ENCODE measurements around the gene GPRC5C. TPM values are rescaled to one million over a fixed set of nuclear protein-coding genes. Genes with fewer than 3 reads are reported as not detected.

Gene GPRC5C
- total RNA-seq, 1 experiment from 2014 or later, result 83.2 TPM

GRCh38 chr17:74471341-74471740 lies 39.5 kb downstream of the GPRC5C start:
- Mint-ChIP-seq H3K27ac (ENCODE audit: unreplicated experiment) (no peak overlapping the region), H3K9me3 (ENCODE audit: unreplicated experiment) (peaks cover under 1% of the 10 kb centered on the region), H3K27me3 (ENCODE audit: insufficient read depth, unreplicated experiment) (peaks cover 5% of the 10 kb centered on the region), H3K4me3 (ENCODE audit: unreplicated experiment) (no peak overlapping the region), H3K36me3 (ENCODE audit: insufficient read depth, unreplicated experiment) (no peaks in the 10 kb centered on the region), H3K4me1 (ENCODE audit: low read depth, unreplicated experiment) (no peaks in the 10 kb centered on the region)
- peaks cover 13% of the 10 kb centered on the region for H3K9me3 ChIP-seq
- ChIA-PET POLR2A (no interaction called here), CTCF (interaction anchor here (0.8 kb wide), 1 partner anchor 92 kb away, joined by 4 read pairs; no protein-coding TSS in a partner anchor)
- intact Hi-C loops (cut with micrococcal nuclease; ENCODE audit: unreplicated experiment), result no loop called here
- no peak overlapping the region for H3K4me3 ChIP-seq (ENCODE audit: low read depth, low read length)
- H3K4me1 ChIP-seq, result no peaks in the 10 kb centered on the region
- H3K36me3 ChIP-seq (ENCODE audit: control insufficient read depth, insufficient read depth, low read length), result no peaks in the 10 kb centered on the region
- no peaks in the 10 kb centered on the region for H3K27me3 ChIP-seq (replicated peaks; ENCODE audit: control insufficient read depth, insufficient read depth, low read length)
- no TSS peak for BruUV-seq (replicated peaks)
- TF ChIP-seq, protein P1, sequence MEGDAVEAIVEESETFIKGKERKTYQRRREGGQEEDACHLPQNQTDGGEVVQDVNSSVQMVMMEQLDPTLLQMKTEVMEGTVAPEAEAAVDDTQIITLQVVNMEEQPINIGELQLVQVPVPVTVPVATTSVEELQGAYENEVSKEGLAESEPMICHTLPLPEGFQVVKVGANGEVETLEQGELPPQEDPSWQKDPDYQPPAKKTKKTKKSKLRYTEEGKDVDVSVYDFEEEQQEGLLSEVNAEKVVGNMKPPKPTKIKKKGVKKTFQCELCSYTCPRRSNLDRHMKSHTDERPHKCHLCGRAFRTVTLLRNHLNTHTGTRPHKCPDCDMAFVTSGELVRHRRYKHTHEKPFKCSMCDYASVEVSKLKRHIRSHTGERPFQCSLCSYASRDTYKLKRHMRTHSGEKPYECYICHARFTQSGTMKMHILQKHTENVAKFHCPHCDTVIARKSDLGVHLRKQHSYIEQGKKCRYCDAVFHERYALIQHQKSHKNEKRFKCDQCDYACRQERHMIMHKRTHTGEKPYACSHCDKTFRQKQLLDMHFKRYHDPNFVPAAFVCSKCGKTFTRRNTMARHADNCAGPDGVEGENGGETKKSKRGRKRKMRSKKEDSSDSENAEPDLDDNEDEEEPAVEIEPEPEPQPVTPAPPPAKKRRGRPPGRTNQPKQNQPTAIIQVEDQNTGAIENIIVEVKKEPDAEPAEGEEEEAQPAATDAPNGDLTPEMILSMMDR (IDR thresholded peaks at IDR 0.05; ENCODE audit: insufficient read depth in 1 of 2, low read depth in 1 of 2, low read length in 1 of 2, severe bottlenecking in 1 of 2, unreplicated experiment in 1 of 2), result no peak
- no peak for DNase-seq

GRCh38 chr17:74472890-74473289 lies 41.0 kb downstream of the GPRC5C start:
- Mint-ChIP-seq H3K27me3 (ENCODE audit: insufficient read depth, unreplicated experiment) (peaks cover 9% of the 10 kb centered on the region), H3K27ac (ENCODE audit: unreplicated experiment) (no peak overlapping the region), H3K9me3 (ENCODE audit: unreplicated experiment) (peaks cover 6% of the 10 kb centered on the region), H3K4me1 (ENCODE audit: low read depth, unreplicated experiment) (no peaks in the 10 kb centered on the region), H3K4me3 (ENCODE audit: unreplicated experiment) (no peak overlapping the region), H3K36me3 (ENCODE audit: insufficient read depth, unreplicated experiment) (no peaks in the 10 kb centered on the region)
- Histone ChIP-seq H3K9me3 (peaks cover 16% of the 10 kb centered on the region), H3K36me3 (ENCODE audit: control insufficient read depth, insufficient read depth, low read length) (no peaks in the 10 kb centered on the region), H3K27me3 (replicated peaks; ENCODE audit: control insufficient read depth, insufficient read depth, low read length) (no peaks in the 10 kb centered on the region), H3K4me3 (ENCODE audit: low read depth, low read length) (no peak overlapping the region), H3K4me1 (no peaks in the 10 kb centered on the region)
- DNase-seq, result no peak
- intact Hi-C loops (cut with micrococcal nuclease; ENCODE audit: unreplicated experiment), result no loop called here
- BruUV-seq (replicated peaks), result no TSS peak
- ChIA-PET POLR2A (no interaction called here), CTCF (no interaction called here)
- TF ChIP-seq, protein P1 (IDR thresholded peaks at IDR 0.05; ENCODE audit: insufficient read depth in 1 of 2, low read depth in 1 of 2, low read length in 1 of 2, severe bottlenecking in 1 of 2, unreplicated experiment in 1 of 2), result no peak

DNA sequence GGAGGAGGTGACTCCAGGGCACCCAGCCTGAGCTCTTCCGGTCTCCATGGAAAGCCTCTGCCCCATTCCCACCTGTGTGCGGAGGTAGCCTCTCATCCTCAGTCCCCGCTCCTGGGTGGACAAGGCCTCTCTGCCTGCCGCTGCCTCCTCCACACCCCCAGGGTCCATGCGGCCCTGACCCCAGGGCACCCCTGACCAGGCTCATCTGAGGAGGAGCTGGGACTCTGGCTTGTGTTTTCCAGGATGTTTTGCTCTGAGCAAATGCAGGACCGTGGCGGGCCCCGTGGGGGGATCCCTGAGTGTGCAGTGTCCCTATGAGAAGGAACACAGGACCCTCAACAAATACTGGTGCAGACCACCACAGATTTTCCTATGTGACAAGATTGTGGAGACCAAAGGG lies 41.4 kb downstream of the GPRC5C start:
- Mint-ChIP-seq H3K36me3 (ENCODE audit: insufficient read depth, unreplicated experiment) (no peaks in the 10 kb centered on the region), H3K4me3 (ENCODE audit: unreplicated experiment) (no peak overlapping the region), H3K27ac (ENCODE audit: unreplicated experiment) (no peak overlapping the region), H3K4me1 (ENCODE audit: low read depth, unreplicated experiment) (no peaks in the 10 kb centered on the region), H3K9me3 (ENCODE audit: unreplicated experiment) (peaks cover 6% of the 10 kb centered on the region), H3K27me3 (ENCODE audit: insufficient read depth, unreplicated experiment) (peaks cover 9% of the 10 kb centered on the region)
- BruUV-seq (replicated peaks), result no TSS peak
- CTCF ChIA-PET, result no interaction called here
- no peak for DNase-seq
- TF ChIP-seq, protein P1 (IDR thresholded peaks at IDR 0.05; ENCODE audit: insufficient read depth in 1 of 2, low read depth in 1 of 2, low read length in 1 of 2, severe bottlenecking in 1 of 2, unreplicated experiment in 1 of 2), result no peak
- no peaks in the 10 kb centered on the region for H3K4me1 ChIP-seq
- H3K4me3 ChIP-seq (ENCODE audit: low read depth, low read length), result no peak overlapping the region
- no peaks in the 10 kb centered on the region for H3K27me3 ChIP-seq (replicated peaks; ENCODE audit: control insufficient read depth, insufficient read depth, low read length)
- intact Hi-C loops (cut with micrococcal nuclease; ENCODE audit: unreplicated experiment), result no loop called here
- POLR2A ChIA-PET, result no interaction called here
- peaks cover 16% of the 10 kb centered on the region for H3K9me3 ChIP-seq
- H3K36me3 ChIP-seq (ENCODE audit: control insufficient read depth, insufficient read depth, low read length), result no peaks in the 10 kb centered on the region

All from Caco-2 (cell line).